B cell (primary cell): ENCODE results near the gene KPNA1.

Experiments
- EZH2 ChIP-seq: IDR thresholded peaks from 2 replicates; pipeline ENCODE4 v1.6.1; 2012; ENCODE audit warnings: borderline replicate concordance, low read depth, mild to moderate bottlenecking, moderate library complexity, low read length; ENCODE audit not compliant: insufficient read depth, poor library complexity, severe bottlenecking
- TF ChIP-seq, protein P1 (sequence below): fragments of 200-600 bp; IDR thresholded peaks from one replicate; pipeline ENCODE4 v1.8.0; 2022; ENCODE audit warnings: antibody characterized with exemption, mild to moderate bottlenecking

GRCh38 chr3:122397201-122397600 is 117.5 kb downstream of the KPNA1 start:
- TF ChIP-seq, protein P1, sequence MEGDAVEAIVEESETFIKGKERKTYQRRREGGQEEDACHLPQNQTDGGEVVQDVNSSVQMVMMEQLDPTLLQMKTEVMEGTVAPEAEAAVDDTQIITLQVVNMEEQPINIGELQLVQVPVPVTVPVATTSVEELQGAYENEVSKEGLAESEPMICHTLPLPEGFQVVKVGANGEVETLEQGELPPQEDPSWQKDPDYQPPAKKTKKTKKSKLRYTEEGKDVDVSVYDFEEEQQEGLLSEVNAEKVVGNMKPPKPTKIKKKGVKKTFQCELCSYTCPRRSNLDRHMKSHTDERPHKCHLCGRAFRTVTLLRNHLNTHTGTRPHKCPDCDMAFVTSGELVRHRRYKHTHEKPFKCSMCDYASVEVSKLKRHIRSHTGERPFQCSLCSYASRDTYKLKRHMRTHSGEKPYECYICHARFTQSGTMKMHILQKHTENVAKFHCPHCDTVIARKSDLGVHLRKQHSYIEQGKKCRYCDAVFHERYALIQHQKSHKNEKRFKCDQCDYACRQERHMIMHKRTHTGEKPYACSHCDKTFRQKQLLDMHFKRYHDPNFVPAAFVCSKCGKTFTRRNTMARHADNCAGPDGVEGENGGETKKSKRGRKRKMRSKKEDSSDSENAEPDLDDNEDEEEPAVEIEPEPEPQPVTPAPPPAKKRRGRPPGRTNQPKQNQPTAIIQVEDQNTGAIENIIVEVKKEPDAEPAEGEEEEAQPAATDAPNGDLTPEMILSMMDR = no peak
- TF ChIP-seq EZH2 = no peak
